ENCODE data around the gene LAMA3.

DNA sequence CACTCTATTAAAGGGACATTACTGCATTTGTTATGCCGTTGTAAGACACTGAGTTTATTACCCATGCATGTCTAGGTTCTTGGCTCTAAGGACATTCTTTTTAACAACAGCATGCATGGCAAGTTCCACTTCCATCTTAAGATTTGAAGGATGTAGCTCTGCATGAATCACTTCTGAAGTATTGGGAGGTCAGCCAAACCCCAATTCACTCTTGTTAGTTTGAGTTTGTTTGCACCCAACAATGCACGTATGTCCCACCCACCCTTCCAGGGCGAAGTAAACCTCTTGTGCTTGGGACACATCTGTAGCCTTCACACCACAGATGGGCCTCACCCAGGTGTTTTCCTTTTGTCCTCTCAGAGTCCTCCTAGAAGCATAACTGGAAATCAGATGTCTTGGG is 5.6 kb upstream of the LAMA3 start:
- TF ChIP-seq, protein P1, sequence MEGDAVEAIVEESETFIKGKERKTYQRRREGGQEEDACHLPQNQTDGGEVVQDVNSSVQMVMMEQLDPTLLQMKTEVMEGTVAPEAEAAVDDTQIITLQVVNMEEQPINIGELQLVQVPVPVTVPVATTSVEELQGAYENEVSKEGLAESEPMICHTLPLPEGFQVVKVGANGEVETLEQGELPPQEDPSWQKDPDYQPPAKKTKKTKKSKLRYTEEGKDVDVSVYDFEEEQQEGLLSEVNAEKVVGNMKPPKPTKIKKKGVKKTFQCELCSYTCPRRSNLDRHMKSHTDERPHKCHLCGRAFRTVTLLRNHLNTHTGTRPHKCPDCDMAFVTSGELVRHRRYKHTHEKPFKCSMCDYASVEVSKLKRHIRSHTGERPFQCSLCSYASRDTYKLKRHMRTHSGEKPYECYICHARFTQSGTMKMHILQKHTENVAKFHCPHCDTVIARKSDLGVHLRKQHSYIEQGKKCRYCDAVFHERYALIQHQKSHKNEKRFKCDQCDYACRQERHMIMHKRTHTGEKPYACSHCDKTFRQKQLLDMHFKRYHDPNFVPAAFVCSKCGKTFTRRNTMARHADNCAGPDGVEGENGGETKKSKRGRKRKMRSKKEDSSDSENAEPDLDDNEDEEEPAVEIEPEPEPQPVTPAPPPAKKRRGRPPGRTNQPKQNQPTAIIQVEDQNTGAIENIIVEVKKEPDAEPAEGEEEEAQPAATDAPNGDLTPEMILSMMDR (IDR thresholded peaks at IDR 0.05; ENCODE audit: low read depth, low read length, missing input control), result no peak
- TF ChIP-seq TAF1 (conservative IDR thresholded peaks at IDR 0.05) (no peak), SP1 (IDR thresholded peaks at IDR 0.05) (no peak), GABPA (IDR thresholded peaks at IDR 0.05 in 1 of 2, conservative IDR thresholded peaks at IDR 0.05 in 1 of 2) (no peak), RAD21 (IDR thresholded peaks at IDR 0.05) (no peak)
- TF ChIP-seq, protein P2, sequence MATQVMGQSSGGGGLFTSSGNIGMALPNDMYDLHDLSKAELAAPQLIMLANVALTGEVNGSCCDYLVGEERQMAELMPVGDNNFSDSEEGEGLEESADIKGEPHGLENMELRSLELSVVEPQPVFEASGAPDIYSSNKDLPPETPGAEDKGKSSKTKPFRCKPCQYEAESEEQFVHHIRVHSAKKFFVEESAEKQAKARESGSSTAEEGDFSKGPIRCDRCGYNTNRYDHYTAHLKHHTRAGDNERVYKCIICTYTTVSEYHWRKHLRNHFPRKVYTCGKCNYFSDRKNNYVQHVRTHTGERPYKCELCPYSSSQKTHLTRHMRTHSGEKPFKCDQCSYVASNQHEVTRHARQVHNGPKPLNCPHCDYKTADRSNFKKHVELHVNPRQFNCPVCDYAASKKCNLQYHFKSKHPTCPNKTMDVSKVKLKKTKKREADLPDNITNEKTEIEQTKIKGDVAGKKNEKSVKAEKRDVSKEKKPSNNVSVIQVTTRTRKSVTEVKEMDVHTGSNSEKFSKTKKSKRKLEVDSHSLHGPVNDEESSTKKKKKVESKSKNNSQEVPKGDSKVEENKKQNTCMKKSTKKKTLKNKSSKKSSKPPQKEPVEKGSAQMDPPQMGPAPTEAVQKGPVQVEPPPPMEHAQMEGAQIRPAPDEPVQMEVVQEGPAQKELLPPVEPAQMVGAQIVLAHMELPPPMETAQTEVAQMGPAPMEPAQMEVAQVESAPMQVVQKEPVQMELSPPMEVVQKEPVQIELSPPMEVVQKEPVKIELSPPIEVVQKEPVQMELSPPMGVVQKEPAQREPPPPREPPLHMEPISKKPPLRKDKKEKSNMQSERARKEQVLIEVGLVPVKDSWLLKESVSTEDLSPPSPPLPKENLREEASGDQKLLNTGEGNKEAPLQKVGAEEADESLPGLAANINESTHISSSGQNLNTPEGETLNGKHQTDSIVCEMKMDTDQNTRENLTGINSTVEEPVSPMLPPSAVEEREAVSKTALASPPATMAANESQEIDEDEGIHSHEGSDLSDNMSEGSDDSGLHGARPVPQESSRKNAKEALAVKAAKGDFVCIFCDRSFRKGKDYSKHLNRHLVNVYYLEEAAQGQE (IDR thresholded peaks at IDR 0.05), result no peak
- TF ChIP-seq, protein P3, sequence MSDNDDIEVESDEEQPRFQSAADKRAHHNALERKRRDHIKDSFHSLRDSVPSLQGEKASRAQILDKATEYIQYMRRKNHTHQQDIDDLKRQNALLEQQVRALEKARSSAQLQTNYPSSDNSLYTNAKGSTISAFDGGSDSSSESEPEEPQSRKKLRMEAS (IDR thresholded peaks at IDR 0.05), result no peak
- TF ChIP-seq, protein P4, sequence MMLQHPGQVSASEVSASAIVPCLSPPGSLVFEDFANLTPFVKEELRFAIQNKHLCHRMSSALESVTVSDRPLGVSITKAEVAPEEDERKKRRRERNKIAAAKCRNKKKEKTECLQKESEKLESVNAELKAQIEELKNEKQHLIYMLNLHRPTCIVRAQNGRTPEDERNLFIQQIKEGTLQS (IDR thresholded peaks at IDR 0.05), result no peak
